K562 (cell line): ENCODE results near the gene DNM1. TPM values are rescaled to one million over a fixed set of nuclear protein-coding genes. Genes with fewer than 3 reads are reported as not detected.

Source experiments
- IRF2 ChIP-seq: sonication (generic); formaldehyde crosslinking; IDR thresholded peaks from 2 replicates; pipeline ENCODE4 v1.8.1; 2022; ENCODE audit warnings: mild to moderate bottlenecking, missing genetic modification reagents
- JUN ChIP-seq, 2 experiments: sonication (generic) in 1 of 2; formaldehyde crosslinking in 1 of 2; IDR thresholded peaks; 2 replicates each; pipeline versions ENCODE4 v1.6.1 to v1.8.0; 2012 to 2022; ENCODE audit warnings: borderline replicate concordance in 2 of 2, mild to moderate bottlenecking in 2 of 2, improper control_type of control experiment in 1 of 2, low read depth in 1 of 2, low read length in 1 of 2, missing genetic modification reagents in 1 of 2
- KDM5B ChIP-seq: fragments of 200-600 bp; sonication (generic); IDR thresholded peaks from 2 replicates; pipeline ENCODE4 v1.6.1; 2012; ENCODE audit warnings: low read depth, mild to moderate bottlenecking, moderate library complexity, low read length, control low read depth, inconsistent platforms; ENCODE audit not compliant: insufficient replicate concordance
- MAFG ChIP-seq: fragments of 450-650 bp; conservative IDR thresholded peaks from 2 replicates; pipeline ENCODE4 v1.6.1; 2016; ENCODE audit warnings: missing genetic modification characterization, missing compliant biosample characterization
- MCM2 ChIP-seq: fragments of 450-650 bp; IDR thresholded peaks from 2 replicates; pipeline ENCODE4 v1.6.1; 2017; ENCODE audit warnings: low read depth, mild to moderate bottlenecking
- NELFE ChIP-seq: IDR thresholded peaks from 2 replicates; pipeline ENCODE4 v1.6.1; 2011; ENCODE audit warnings: mild to moderate bottlenecking; ENCODE audit not compliant: insufficient read depth, insufficient read length
- NFIX ChIP-seq: fragments of 250-450 bp; sonication (Bioruptor Pico); IDR thresholded peaks from 2 replicates; pipeline ENCODE4 v1.4.0; 2020; ENCODE audit warnings: low read depth, mild to moderate bottlenecking, moderate library complexity
- NFYB ChIP-seq: IDR thresholded peaks from 2 replicates; pipeline ENCODE4 v1.6.1; 2011; ENCODE audit warnings: mild to moderate bottlenecking, moderate library complexity; ENCODE audit not compliant: insufficient read length; ENCODE audit errors: extremely low read depth
- POLR2AphosphoS2 ChIP-seq: IDR thresholded peaks from 2 replicates; pipeline ENCODE4 v1.6.1; 2012; ENCODE audit warnings: low read length, improper control_type of control experiment
- SIN3B ChIP-seq: fragments of 450-650 bp; IDR thresholded peaks from 2 replicates; pipeline ENCODE4 v1.6.1; 2017; ENCODE audit warnings: low read depth, mild to moderate bottlenecking, moderate library complexity
- TCF15 ChIP-seq: fragments of 250-450 bp; sonication (Bioruptor Pico); IDR thresholded peaks from 2 replicates; pipeline ENCODE4 v1.8.0; 2022; ENCODE audit warnings: moderate library complexity, mild to moderate bottlenecking, inconsistent platforms
- THRA ChIP-seq: fragments of 450-650 bp; IDR thresholded peaks from 2 replicates; pipeline ENCODE4 v1.6.1; 2017; ENCODE audit warnings: mild to moderate bottlenecking, moderate library complexity
- ZC3H8 ChIP-seq: fragments of 450-650 bp; IDR thresholded peaks from 2 replicates; pipeline ENCODE4 v1.6.1; 2017
- ZNF175 ChIP-seq: fragments of 200-800 bp; sonication (Bioruptor generic); IDR thresholded peaks from 2 replicates; pipeline ENCODE4 v1.6.1; 2016; ENCODE audit warnings: low read depth, mild to moderate bottlenecking, missing genetic modification characterization, missing compliant biosample characterization
- ZNF436 ChIP-seq: fragments of 250-450, 450-650 bp; sonication (Bioruptor Pico); formaldehyde crosslinking; IDR thresholded peaks from 2 replicates; pipeline ENCODE4 v1.7.0; 2020; ENCODE audit warnings: mild to moderate bottlenecking
- ZNF518B ChIP-seq: fragments of 250-450 bp; sonication (Bioruptor Pico); IDR thresholded peaks from 2 replicates; pipeline ENCODE4 v1.5.0; 2021; ENCODE audit warnings: mild to moderate bottlenecking, moderate library complexity
- ZNF766 ChIP-seq: fragments of 200-800 bp; sonication (Bioruptor generic); conservative IDR thresholded peaks from 2 replicates; pipeline ENCODE4 v1.6.1; 2016; ENCODE audit warnings: missing genetic modification characterization, missing compliant biosample characterization
- polyA plus RNA-seq, 8 experiments: library from polyadenylated mRNA; depleted of rRNA in 4 of 8; stranded (reverse) in 5 of 8; unstranded in 3 of 8; fragments of >200 nt; fragmentation: Nextera tagmentation in 2 of 8; fragmentation: Illumina TruSeq in 1 of 8; extraction: Ambion mirVana in 2 of 8; extraction: Trizol in 1 of 8; gene quantifications; 2 replicates each; pipeline versions ENCODE4 v1.2.1 to v1.2.3, GENCODE V29; 2011 to 2014; ENCODE audit warnings: inconsistent platforms in 1 of 8, missing spikeins in 1 of 8
- total RNA-seq, 7 experiments: library from RNA; depleted of rRNA in 6 of 7; stranded (reverse); fragments of >200 nt in 6 of 7; fragmentation: Illumina TruSeq in 2 of 7; extraction: Trizol in 2 of 7; gene quantifications; 2 replicates each; pipeline versions ENCODE4 v1.2.1 to v1.2.3, GENCODE V29; 2011 to 2021; ENCODE audit warnings: low replicate concordance in 1 of 7
- TF ChIP-seq, protein P1 (sequence below): sonication (generic); formaldehyde crosslinking; IDR thresholded peaks from 2 replicates; pipeline ENCODE4 v1.8.1; 2023; ENCODE audit warnings: mild to moderate bottlenecking, missing genetic modification reagents
- TF ChIP-seq, protein P2 (sequence below): sonication (generic); formaldehyde crosslinking; IDR thresholded peaks from 2 replicates; pipeline ENCODE4 v1.8.0; 2022; ENCODE audit warnings: mild to moderate bottlenecking, missing genetic modification reagents, borderline replicate concordance

The DNM1 gene
- total and polyA plus RNA-seq, 9 of the 15 experiments (the other 6 are each of a cell fraction or from before 2014, with no cell fraction given) = 0.39 to 23.1 (median 9.1) TPM

GRCh38 chr9:128276008-128276573 lies 72.9 kb downstream of the DNM1 start, which contains the start of gene SWI5 (continued):
- TF ChIP-seq ZC3H8 (no peak), NELFE (no peak), ZNF175 (CRISPR knock-in tag) (no peak), POLR2AphosphoS2 (peak; percentile 71; the same call in 1 of the 2 replicates), MAFG (tag) (no peak), MCM2 (no peak), IRF2 (no peak), THRA (no peak), SIN3B (no peak), JUN (IDR thresholded peaks at IDR 0.05; ENCODE audit: borderline replicate concordance, low read depth, low read length) (peak; percentile 43; the same call in 1 of the 2 replicates), JUN (CRISPR knock-in tag; IDR thresholded peaks at IDR 0.05; ENCODE audit: borderline replicate concordance) (no peak), ZNF436 (peak; percentile 61; the same call in 1 of the 2 replicates), ZNF518B (no peak), NFYB (no peak), NFIX (CRISPR knock-in tag) (no peak), KDM5B (peak; percentile 98), TCF15 (no peak), ZNF766 (CRISPR knock-in tag) (no peak)
- TF ChIP-seq, protein P1, sequence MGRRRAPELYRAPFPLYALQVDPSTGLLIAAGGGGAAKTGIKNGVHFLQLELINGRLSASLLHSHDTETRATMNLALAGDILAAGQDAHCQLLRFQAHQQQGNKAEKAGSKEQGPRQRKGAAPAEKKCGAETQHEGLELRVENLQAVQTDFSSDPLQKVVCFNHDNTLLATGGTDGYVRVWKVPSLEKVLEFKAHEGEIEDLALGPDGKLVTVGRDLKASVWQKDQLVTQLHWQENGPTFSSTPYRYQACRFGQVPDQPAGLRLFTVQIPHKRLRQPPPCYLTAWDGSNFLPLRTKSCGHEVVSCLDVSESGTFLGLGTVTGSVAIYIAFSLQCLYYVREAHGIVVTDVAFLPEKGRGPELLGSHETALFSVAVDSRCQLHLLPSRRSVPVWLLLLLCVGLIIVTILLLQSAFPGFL (CRISPR knock-in tag) = no peak
- TF ChIP-seq, protein P2, sequence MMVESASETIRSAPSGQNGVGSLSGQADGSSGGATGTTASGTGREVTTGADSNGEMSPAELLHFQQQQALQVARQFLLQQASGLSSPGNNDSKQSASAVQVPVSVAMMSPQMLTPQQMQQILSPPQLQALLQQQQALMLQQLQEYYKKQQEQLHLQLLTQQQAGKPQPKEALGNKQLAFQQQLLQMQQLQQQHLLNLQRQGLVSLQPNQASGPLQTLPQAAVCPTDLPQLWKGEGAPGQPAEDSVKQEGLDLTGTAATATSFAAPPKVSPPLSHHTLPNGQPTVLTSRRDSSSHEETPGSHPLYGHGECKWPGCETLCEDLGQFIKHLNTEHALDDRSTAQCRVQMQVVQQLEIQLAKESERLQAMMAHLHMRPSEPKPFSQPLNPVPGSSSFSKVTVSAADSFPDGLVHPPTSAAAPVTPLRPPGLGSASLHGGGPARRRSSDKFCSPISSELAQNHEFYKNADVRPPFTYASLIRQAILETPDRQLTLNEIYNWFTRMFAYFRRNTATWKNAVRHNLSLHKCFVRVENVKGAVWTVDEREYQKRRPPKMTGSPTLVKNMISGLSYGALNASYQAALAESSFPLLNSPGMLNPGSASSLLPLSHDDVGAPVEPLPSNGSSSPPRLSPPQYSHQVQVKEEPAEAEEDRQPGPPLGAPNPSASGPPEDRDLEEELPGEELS (CRISPR knock-in tag) = no peak
